Adipocyte (in vitro differentiated cells): ENCODE data around the gene CNIH3.

ENCODE experiments used
- DNase-seq: peaks from one replicate; pipeline ENCODE4 v3.0.0-alpha.2; 2015; ENCODE audit warnings: low read depth
- H3K27me3 ChIP-seq: replicated peaks from 2 replicates; pipeline ENCODE4 v1.7.0; 2013; ENCODE audit warnings: mild to moderate bottlenecking, low read length, moderate library complexity; ENCODE audit not compliant: control insufficient read depth, insufficient read depth
- H3K36me3 ChIP-seq: 2 replicates; pipeline ENCODE4 v1.7.0; 2013; ENCODE audit warnings: low read length, mild to moderate bottlenecking, moderate library complexity; ENCODE audit not compliant: control insufficient read depth, insufficient read depth, severe bottlenecking
- H3K4me1 ChIP-seq: 2 replicates; pipeline ENCODE4 v1.7.0; 2013; ENCODE audit warnings: mild to moderate bottlenecking, low read length, moderate library complexity; ENCODE audit not compliant: control insufficient read depth, insufficient read depth
- H3K4me3 ChIP-seq: 2 replicates; pipeline ENCODE4 v1.7.0; 2013; ENCODE audit warnings: mild to moderate bottlenecking, low read length, moderate library complexity
- H3K9ac ChIP-seq: 2 replicates; pipeline ENCODE4 v1.7.0; 2013; ENCODE audit warnings: mild to moderate bottlenecking, low read length, moderate library complexity
- H3K9me3 ChIP-seq: 2 replicates; pipeline ENCODE4 v1.7.0; 2013; ENCODE audit warnings: mild to moderate bottlenecking, low read length, moderate library complexity; ENCODE audit not compliant: control insufficient read depth

Gene CNIH3

DNA sequence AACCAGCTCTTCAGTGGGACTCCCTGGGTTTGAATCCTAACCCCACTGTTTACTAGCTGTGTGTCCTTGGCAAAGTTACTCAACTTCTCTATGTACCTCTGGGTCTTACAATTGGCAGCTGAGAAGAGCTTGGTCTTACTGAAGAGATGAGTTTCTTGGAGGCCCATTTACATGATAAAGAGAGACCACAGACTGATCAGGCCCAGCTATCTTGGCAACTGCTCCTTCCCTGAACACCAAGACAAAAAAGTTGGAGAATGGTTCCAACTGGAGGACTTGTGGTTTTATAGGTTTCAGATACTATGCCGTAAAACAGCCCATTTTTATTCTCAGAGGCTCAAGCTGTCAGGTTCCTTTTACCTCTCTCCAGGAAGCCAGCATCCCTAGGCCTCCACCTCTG, 24.8 kb upstream of the CNIH3 start:
- H3K27me3 ChIP-seq = no peaks in the 10 kb centered on the region

GRCh38 chr1:224592636-224593582, 23.2 kb upstream of the CNIH3 start:
- H3K4me3 ChIP-seq = no peak overlapping the region
- H3K27me3 ChIP-seq = no peaks in the 10 kb centered on the region
- H3K36me3 ChIP-seq = no peaks in the 10 kb centered on the region
- no peaks in the 10 kb centered on the region for H3K4me1 ChIP-seq
- peak; percentile 84 for DNase-seq
- H3K9ac ChIP-seq = no peak overlapping the region
- peaks cover 4% of the 10 kb centered on the region for H3K9me3 ChIP-seq

More for the DNA sequence above, 24.8 kb upstream of the CNIH3 start:
- Histone ChIP-seq H3K4me1 (no peaks in the 10 kb centered on the region), H3K9ac (no peak overlapping the region), H3K36me3 (no peaks in the 10 kb centered on the region), H3K4me3 (no peak overlapping the region), H3K9me3 (peaks cover 4% of the 10 kb centered on the region)
- no peak for DNase-seq

DNA sequence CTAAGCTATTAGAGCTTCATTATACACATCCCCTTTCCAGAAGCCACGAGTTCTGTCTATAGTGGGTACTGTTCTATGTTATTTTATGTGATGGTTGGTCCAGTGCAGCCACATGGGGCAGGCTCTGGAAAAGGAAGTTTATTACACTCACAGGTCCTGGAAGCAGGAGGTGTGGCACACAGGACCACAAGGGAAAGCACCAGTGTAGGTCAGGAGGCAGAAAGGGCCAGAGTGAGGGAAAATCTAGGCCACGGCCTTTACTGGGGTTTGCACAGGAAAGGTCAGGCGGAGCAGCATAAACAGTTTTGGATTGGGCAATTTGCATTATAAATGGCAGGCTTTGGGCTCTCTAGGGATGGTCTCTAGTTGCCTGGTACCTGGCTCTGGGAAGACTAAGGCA, 21.8 kb upstream of the CNIH3 start:
- Histone ChIP-seq H3K4me1 (no peaks in the 10 kb centered on the region), H3K4me3 (no peak overlapping the region), H3K9ac (no peak overlapping the region), H3K9me3 (peaks cover 4% of the 10 kb centered on the region), H3K36me3 (no peaks in the 10 kb centered on the region), H3K27me3 (no peaks in the 10 kb centered on the region)
- no peak for DNase-seq

DNA sequence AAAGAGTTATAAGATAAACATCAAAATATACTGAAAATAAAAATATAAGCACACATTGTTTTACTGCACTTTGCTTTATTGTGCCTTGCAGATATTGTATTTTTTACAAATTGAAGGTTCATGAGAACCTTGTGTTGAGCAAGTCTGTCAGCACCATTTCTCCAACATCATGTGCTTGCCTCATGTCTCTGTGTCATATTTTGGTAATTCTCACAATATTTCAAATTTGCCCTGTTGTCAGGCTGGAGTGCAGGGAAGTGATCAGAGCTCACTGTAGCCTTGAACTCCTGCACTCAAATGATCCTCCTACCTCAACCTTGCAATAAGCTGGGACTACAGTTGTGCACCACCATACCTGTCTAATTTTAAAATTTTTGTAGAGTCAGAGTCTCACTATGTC, 21.3 kb upstream of the CNIH3 start:
- H3K4me1 ChIP-seq = no peaks in the 10 kb centered on the region
- H3K4me3 ChIP-seq = no peak overlapping the region
- no peaks in the 10 kb centered on the region for H3K36me3 ChIP-seq
- H3K27me3 ChIP-seq = no peaks in the 10 kb centered on the region
- H3K9ac ChIP-seq = no peak overlapping the region
- no peak for DNase-seq
- peaks cover 4% of the 10 kb centered on the region for H3K9me3 ChIP-seq

GRCh38 chr1:224605482-224606181, 10.5 kb upstream of the CNIH3 start:
- Histone ChIP-seq H3K4me3 (no peak overlapping the region), H3K36me3 (no peaks in the 10 kb centered on the region), H3K27me3 (no peaks in the 10 kb centered on the region), H3K9me3 (no peaks in the 10 kb centered on the region), H3K9ac (no peak overlapping the region), H3K4me1 (peaks cover 19% of the 10 kb centered on the region)
- no peak for DNase-seq

DNA sequence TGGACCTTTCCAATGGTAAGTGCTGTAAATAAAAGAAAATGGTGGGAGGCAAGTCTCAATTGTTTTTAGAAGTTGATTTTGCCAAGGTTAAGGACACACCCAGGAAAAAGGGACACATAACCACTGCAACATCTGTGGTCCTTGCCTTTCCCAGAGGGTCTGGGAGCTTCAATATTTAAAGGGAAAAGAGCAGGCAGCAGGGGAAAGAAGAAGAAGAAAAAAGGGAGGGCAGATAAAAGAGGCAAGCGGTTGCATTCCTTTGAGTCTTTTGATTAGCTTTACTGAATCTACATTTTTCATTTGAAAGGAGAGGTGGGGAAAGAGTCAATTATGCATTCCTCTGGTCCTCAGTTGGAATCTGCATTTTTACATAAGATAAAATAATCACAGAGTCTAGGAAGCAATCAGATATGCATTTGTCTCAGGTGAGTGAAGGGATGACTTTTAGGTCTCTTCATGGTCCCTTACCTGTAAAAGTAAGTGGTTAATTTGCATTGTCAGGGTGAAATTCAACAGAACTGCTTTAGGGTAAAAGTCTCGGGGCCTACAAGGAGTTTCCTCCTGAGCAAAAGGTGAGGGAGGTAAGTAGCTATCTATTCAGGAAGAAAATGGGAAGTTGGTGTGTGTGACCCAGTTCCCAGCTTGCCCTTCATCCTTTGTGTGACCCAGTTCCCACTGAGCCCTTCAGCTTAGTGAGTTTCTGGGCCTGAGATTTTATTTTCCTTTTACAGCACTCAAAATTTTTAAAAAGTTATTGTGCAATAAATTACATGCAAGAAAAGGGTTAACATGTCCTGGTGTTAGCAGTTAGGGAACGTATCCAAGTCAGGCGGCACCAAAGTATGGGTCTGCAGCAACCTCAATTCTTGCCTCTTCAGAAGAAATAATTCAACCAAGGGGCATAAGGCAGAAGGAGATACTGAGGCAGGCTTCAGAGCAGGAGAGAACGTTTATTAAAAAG, 8.6 kb upstream of the CNIH3 start:
- Histone ChIP-seq H3K9ac (no peak overlapping the region), H3K9me3 (no peaks in the 10 kb centered on the region), H3K4me1 (peaks cover 19% of the 10 kb centered on the region), H3K36me3 (no peaks in the 10 kb centered on the region), H3K4me3 (no peak overlapping the region), H3K27me3 (no peaks in the 10 kb centered on the region)
- no peak for DNase-seq

- no peaks in the 10 kb centered on the region for H3K9me3 ChIP-seq
- H3K4me3 ChIP-seq = no peak overlapping the region
- no peaks in the 10 kb centered on the region for H3K36me3 ChIP-seq
- no peaks in the 10 kb centered on the region for H3K27me3 ChIP-seq
- H3K9ac ChIP-seq = no peak overlapping the region
- peaks cover 19% of the 10 kb centered on the region for H3K4me1 ChIP-seq
- DNase-seq = peak; percentile 61
Measured at GRCh38 chr1:224609333-224609732, 6.8 kb upstream of the CNIH3 start.

GRCh38 chr1:224612246-224612645, 3.9 kb upstream of the CNIH3 start:
- H3K36me3 ChIP-seq = no peaks in the 10 kb centered on the region
- no peak overlapping the region for H3K9ac ChIP-seq
- H3K27me3 ChIP-seq = no peaks in the 10 kb centered on the region
- H3K4me1 ChIP-seq = peaks cover 31% of the 10 kb centered on the region
- no peak for DNase-seq
- no peaks in the 10 kb centered on the region for H3K9me3 ChIP-seq
- no peak overlapping the region for H3K4me3 ChIP-seq

- Histone ChIP-seq H3K4me1 (peaks cover 32% of the 10 kb centered on the region), H3K4me3 (no peak overlapping the region), H3K9ac (no peak overlapping the region), H3K36me3 (no peaks in the 10 kb centered on the region), H3K9me3 (no peaks in the 10 kb centered on the region), H3K27me3 (no peaks in the 10 kb centered on the region)
- DNase-seq = no peak
Measured at GRCh38 chr1:224613486-224613885, 2.6 kb upstream of the CNIH3 start.

DNA sequence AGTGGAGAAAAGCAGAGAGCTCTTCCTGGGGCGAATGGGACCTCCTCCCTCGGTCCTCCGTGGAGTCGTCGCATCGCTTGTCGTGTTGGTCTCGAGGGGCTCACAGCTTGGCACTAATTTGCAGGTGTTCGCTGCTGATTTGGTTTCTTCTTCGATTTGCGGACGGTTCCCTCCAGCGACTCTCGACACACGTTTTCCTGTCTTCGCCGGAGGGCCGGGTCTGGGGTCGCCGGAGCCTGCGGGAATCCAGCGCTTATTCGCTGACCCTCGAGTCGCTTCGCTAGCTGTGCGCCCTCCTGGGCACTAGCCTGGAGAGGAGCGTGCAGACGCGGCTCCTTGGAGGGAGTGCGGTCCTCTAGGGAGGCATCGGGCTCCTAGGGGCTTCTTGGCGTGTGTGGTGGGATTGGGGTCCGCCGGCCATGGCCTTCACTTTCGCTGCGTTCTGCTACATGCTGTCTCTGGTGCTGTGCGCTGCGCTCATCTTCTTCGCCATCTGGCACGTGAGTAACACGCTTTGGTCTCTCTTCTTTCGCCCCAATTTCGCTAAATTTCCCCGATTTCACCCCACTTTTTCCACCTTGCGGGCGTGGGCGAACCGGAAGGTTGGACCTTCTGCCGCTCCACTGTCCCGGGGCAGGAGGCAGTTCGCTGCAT, 766 bp downstream of the CNIH3 start:
- DNase-seq = no peak
- H3K4me3 ChIP-seq = peak overlapping the region; percentile 84
- peak overlapping the region; percentile 51 for H3K9ac ChIP-seq
- no peaks in the 10 kb centered on the region for H3K9me3 ChIP-seq
- no peaks in the 10 kb centered on the region for H3K27me3 ChIP-seq
- H3K36me3 ChIP-seq = no peaks in the 10 kb centered on the region
- H3K4me1 ChIP-seq = peaks cover 24% of the 10 kb centered on the region
